ENCODE data around the gene CEP89.
"Not testable (repeated sequence)": the region's sequence is repeated elsewhere in the genome, so short reads cannot be mapped to it uniquely, and the experiment has no call there.

DNA sequence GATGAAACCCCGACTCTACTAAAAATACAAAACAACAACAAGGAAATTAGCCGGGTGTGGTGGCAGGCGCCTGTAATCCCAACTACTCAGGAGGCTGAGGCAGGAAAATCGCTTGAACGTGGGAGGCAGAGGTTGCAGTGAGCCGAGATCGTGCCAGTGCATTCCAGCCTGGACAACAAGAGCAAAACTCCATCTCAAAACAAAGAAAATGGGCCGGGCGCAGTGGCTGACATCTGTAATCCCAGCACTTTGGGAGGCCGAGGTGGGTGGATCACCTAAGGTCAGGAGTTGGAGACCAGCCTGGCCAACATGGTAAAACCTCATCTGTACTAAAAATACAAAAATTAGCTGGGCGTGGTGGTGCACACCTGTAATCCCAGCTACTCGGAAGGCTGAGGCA, 139.7 kb downstream of the CEP89 start:
- TF ChIP-seq, protein P1, sequence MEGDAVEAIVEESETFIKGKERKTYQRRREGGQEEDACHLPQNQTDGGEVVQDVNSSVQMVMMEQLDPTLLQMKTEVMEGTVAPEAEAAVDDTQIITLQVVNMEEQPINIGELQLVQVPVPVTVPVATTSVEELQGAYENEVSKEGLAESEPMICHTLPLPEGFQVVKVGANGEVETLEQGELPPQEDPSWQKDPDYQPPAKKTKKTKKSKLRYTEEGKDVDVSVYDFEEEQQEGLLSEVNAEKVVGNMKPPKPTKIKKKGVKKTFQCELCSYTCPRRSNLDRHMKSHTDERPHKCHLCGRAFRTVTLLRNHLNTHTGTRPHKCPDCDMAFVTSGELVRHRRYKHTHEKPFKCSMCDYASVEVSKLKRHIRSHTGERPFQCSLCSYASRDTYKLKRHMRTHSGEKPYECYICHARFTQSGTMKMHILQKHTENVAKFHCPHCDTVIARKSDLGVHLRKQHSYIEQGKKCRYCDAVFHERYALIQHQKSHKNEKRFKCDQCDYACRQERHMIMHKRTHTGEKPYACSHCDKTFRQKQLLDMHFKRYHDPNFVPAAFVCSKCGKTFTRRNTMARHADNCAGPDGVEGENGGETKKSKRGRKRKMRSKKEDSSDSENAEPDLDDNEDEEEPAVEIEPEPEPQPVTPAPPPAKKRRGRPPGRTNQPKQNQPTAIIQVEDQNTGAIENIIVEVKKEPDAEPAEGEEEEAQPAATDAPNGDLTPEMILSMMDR (optimal IDR thresholded peaks at IDR 0.05 in 1 of 3, IDR thresholded peaks at IDR 0.05 in 1 of 3, conservative IDR thresholded peaks at IDR 0.05 in 1 of 3; ENCODE audit: extremely low read depth in 1 of 3, insufficient read depth in 2 of 3, low read length in 3 of 3), result not testable (repeated sequence)
- TF ChIP-seq EZH2 (IDR thresholded peaks at IDR 0.05; ENCODE audit: low read length), result not testable (repeated sequence)
